Skeletal muscle tissue (tissue), 4 donors: Measurements from ENCODE around the gene UCP1. TPM values are rescaled to one million over a fixed set of nuclear protein-coding genes. Genes with fewer than 3 reads are reported as not detected.
"Not testable (repeated sequence)": the region's sequence is repeated elsewhere in the genome, so short reads cannot be mapped to it uniquely, and the experiment has no call there.

Experiments
- H3K27ac ChIP-seq: one replicate; pipeline ENCODE4 v1.7.0; 2013; ENCODE audit warnings: mild to moderate bottlenecking, low read depth, low read length, inconsistent platforms
- H3K27me3 ChIP-seq, 3 donors: one replicate each; pipeline ENCODE4 v1.7.0; 2013; ENCODE audit warnings: low read length in 3 of 3; ENCODE audit not compliant: control insufficient read depth in 3 of 3, insufficient read depth in 3 of 3
- H3K36me3 ChIP-seq, 3 donors: one replicate each; pipeline ENCODE4 v1.7.0; 2013; ENCODE audit warnings: low read length in 3 of 3; ENCODE audit not compliant: control insufficient read depth in 3 of 3, insufficient read depth in 3 of 3
- H3K4me1 ChIP-seq, 3 donors: one replicate each; pipeline ENCODE4 v1.7.0; 2013; ENCODE audit warnings: low read length in 3 of 3, mild to moderate bottlenecking in 3 of 3; ENCODE audit not compliant: control insufficient read depth in 3 of 3, insufficient read depth in 3 of 3
- H3K4me3 ChIP-seq, 3 donors: one replicate each; pipeline ENCODE4 v1.7.0; 2013; ENCODE audit warnings: low read length in 3 of 3
- H3K9ac ChIP-seq, 3 donors: one replicate each; pipeline ENCODE4 v1.7.0; 2013; ENCODE audit warnings: low read length in 3 of 3, mild to moderate bottlenecking in 3 of 3, moderate library complexity in 2 of 3, low read depth in 1 of 3
- H3K9me3 ChIP-seq, 3 donors: one replicate each; pipeline ENCODE4 v1.7.0; 2013; ENCODE audit warnings: low read length in 3 of 3; ENCODE audit not compliant: control insufficient read depth in 3 of 3
- total RNA-seq: library from RNA; depleted of rRNA; stranded (reverse); fragments of >200 nt; gene quantifications from one replicate; pipeline ENCODE4 v1.2.3, GENCODE V29; 2014
- donor health status: Osteomylitis.

Gene UCP1
- total RNA-seq, 1 donor from 2014 or later: 1.0 TPM

DNA sequence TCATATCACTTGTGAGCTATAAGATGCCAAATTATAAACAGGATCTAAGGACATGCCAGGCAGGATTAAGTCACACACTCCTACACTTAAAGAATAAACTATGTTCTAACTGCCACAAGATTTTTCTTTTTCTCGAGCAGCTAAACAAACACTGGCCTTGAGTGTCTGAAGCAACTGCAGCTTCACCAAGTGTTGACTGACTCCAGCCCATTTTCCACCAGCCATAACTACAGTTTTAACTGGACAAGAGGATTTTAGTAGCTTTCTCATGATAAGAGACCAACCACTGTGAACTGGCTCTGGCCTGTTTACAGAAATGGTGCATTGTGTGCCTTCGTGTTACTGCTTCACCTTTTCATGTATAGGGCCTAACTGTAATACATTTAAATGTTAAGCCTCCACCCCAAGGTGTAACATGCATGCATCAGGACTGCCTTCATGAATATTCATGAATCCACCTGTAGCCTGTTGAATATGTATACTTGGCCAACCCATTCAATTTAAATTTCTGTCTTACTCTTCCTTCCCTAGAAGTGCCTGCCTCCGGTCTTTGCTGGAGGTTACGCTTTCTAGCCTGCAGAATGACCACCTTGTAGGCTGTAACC lies 10.8 kb downstream of the UCP1 start:
- no peak overlapping the region for H3K9ac ChIP-seq
- no peaks in the 10 kb centered on the region for H3K36me3 ChIP-seq
- peaks cover 0 to 3% (median 0%) of the 10 kb centered on the region in 3 donors for H3K27me3 ChIP-seq
- H3K27ac ChIP-seq: no peak overlapping the region
- H3K4me3 ChIP-seq: no peak overlapping the region
- no peaks in the 10 kb centered on the region for H3K4me1 ChIP-seq
- no peaks in the 10 kb centered on the region for H3K9me3 ChIP-seq

DNA sequence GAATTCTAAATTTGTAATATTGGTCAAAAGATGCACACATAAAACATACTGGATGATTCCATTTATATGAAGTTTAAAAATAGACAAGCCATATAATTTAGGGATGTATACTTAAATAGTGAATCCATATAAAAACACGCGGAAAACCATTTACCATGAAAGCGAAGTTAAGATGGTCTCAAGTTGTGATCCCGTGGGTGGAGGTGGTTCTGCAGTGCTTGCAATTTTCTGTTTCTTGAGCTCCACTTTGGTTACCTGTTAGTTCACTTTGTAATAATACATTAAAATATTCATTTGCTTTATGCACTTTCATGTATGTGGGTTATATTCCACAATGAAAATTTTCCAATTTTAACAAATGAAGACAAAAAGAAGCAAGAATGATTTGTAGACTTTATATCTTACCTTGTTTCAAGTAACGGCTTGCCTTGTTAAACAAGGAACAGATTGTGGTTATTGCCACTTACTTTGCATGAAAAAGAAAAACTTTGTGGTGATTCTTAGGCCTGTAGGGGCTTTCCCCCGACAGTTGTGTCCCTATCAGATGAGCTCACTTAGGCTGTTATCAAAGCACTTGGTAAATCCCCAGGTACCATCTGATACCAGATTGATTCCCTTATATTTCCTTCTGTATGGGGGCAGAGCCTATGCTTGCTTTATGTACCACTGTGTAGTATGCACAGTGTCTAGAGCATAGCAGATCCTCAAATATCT lies 12.2 kb downstream of the UCP1 start:
- no peak overlapping the region for H3K9ac ChIP-seq
- H3K4me3 ChIP-seq: no peak overlapping the region
- H3K27me3 ChIP-seq: no peaks in the 10 kb centered on the region
- H3K9me3 ChIP-seq: no peaks in the 10 kb centered on the region
- H3K27ac ChIP-seq: no peak overlapping the region
- H3K4me1 ChIP-seq: no peaks in the 10 kb centered on the region
- H3K36me3 ChIP-seq: no peaks in the 10 kb centered on the region

GRCh38 chr4:140533951-140534480 lies 34.7 kb downstream of the UCP1 start:
- Histone ChIP-seq H3K36me3 (peaks cover 7 to 15% (median 9%) of the 10 kb centered on the region in 3 donors), H3K27ac (no peak overlapping the region), H3K9ac (no peak overlapping the region), H3K4me3 (no peak overlapping the region), H3K27me3 (no peaks in the 10 kb centered on the region), H3K4me1 (no peaks in the 10 kb centered on the region), H3K9me3 (no peaks in the 10 kb centered on the region)

DNA sequence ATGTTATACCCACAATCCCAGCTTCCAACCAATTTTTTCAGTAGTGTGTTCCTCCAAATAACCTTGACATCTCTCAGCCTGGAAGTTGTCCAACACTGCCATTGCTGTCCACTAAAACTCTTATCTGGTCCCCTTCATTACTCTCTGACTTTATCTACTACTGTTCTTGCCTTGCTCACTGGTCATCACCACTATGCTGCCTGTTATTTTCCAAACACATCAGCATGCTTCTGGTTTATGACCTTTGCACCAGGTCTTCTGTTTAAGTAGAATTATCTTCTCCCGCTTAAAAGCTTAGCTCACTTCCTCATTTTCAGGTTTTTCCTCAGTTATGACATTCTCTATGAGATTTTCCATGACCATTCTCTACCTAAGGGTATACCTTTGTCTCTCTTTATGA lies 39.3 kb downstream of the UCP1 start:
- H3K4me1 ChIP-seq: peaks cover 3 to 5% (median 4%) of the 10 kb centered on the region in 3 donors
- H3K9me3 ChIP-seq: no peaks in the 10 kb centered on the region
- H3K27ac ChIP-seq: no peak overlapping the region
- no peaks in the 10 kb centered on the region for H3K27me3 ChIP-seq
- H3K4me3 ChIP-seq: no peak overlapping the region
- H3K9ac ChIP-seq: no peak overlapping the region
- H3K36me3 ChIP-seq: peaks cover 7 to 9% (median 8%) of the 10 kb centered on the region in 3 donors

- H3K9ac ChIP-seq: peak within 1 kb of the TSS; percentile 87 to 99 (median 93)
- peaks cover 7 to 10% (median 7%) of the 10 kb centered on the region in 3 donors for H3K4me1 ChIP-seq
- H3K27ac ChIP-seq: peak within 1 kb of the TSS; percentile 72
- no peaks in the 10 kb centered on the region for H3K9me3 ChIP-seq
- H3K27me3 ChIP-seq: no peaks in the 10 kb centered on the region
- H3K4me3 ChIP-seq: peak within 1 kb of the TSS; percentile 89 to 98 (median 97)
- peaks cover 7 to 9% (median 8%) of the 10 kb centered on the region in 3 donors for H3K36me3 ChIP-seq
These were observed 44.7 kb downstream of the UCP1 start, which contains the start of gene ELMOD2 for GRCh38 chr4:140523857-140524742. Gene ELMOD2, plus strand, starts transcription at chr4:140524168. Its CDS starts 1,261 bp downstream, at chr4:140525429.

DNA sequence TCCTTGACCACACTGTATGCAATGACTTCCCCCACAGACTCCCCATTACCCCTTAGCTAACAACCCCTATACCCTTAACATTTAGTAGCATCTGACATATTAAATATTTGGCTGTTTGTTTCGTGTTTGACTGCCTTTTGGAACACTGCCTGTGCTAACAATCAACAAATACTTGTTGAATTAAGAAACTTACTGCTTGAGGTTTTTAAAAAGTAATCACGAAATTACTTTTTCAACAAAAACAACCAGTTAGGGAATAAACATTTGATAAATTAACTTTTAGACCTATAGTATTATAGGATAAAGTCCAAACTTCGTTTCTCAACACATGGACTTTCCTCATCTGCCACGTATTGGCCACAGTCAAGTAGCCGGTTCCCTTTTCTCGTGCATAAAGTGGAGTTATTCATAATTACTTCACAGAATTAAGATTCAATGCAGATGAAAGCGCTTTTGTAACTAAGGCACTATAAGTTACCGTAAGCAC lies 45.3 kb downstream of the UCP1 start:
- Histone ChIP-seq H3K27ac (no peak overlapping the region), H3K9ac (peak overlapping the region; percentile 36 to 70 (median 62)), H3K4me1 (peaks cover 7 to 10% (median 7%) of the 10 kb centered on the region in 3 donors), H3K4me3 (peak overlapping the region; percentile 89 to 98 (median 97)), H3K36me3 (peaks cover 6 to 8% (median 7%) of the 10 kb centered on the region in 3 donors), H3K27me3 (no peaks in the 10 kb centered on the region), H3K9me3 (no peaks in the 10 kb centered on the region)

DNA sequence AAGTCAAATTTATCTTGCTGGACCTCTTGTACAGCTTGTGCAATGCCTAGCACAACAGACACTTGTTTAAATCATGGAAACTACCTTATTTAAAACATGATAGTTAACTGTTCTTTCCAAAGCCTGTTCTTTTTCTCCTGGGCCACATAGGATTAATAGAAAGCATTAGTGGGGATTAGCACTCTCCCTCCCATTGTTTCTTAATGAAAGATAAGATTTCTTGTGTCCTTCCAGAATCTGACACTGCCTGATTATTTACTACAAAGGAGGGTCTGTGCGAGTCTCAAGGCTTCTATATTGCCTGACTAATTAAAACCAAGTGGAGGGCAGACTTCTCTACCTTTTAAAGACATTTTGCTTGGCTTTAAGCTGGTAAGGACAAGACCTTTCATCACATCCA lies 53.3 kb downstream of the UCP1 start:
- H3K4me1 ChIP-seq: no peaks in the 10 kb centered on the region
- H3K9ac ChIP-seq: no peak overlapping the region
- no peaks in the 10 kb centered on the region for H3K27me3 ChIP-seq
- H3K36me3 ChIP-seq: no peaks in the 10 kb centered on the region
- H3K27ac ChIP-seq: no peak overlapping the region
- no peaks in the 10 kb centered on the region for H3K9me3 ChIP-seq
- no peak overlapping the region for H3K4me3 ChIP-seq

GRCh38 chr4:140513765-140514164 lies 55.0 kb downstream of the UCP1 start:
- not testable (repeated sequence) for H3K9me3 ChIP-seq, H3K27me3 ChIP-seq, H3K27ac ChIP-seq

More at GRCh38 chr4:140513765-140514164, 55.0 kb downstream of the UCP1 start:
- not testable (repeated sequence) for H3K36me3 ChIP-seq, H3K4me1 ChIP-seq, H3K9ac ChIP-seq, H3K4me3 ChIP-seq
